ENCODE results near the gene ZNF385A.

Gene ZNF385A

DNA sequence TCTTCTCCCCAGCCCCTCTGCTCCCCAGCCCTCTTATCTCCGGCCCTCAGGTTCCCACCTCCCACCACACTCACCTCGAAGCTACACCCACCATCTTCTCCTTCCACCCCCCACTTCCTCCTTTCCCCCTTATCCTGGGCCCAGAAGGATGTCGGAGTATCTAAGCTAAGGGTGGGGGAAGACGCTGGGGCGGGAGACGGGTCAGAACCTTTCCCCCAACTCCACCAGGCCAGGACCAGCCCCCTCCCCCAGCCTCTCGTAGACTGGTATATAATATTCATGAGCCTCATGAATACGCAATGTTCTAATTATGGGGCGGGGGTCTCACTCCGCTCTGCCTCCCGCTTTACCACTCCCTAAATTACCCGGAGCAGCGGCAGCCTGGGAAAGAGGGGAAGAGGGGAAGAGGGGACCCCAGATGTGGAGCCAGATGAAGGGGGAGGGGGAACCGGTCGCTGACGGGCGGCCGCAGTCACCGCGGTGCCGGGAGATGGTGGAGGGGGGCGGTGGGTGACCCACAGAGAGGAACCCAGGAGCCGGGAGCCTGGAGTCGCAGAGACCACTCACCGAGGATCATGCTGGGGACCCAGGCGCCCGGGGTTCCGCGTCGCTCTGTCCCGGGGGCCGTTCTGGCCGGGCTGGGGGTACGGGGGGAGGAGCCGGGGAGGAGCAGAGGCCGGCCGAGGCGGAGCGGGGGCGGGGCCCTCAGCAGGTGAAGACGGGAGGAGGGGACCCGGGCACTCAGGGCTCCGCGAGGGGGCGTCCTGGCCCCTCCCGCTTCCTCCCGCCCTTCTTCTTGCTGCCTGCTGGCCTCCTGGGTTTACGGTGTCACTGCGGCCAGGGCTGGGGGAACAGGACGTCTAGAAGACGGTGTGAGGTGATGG is 6.4 kb upstream of the ZNF385A start:
- TF ChIP-seq, protein P1, sequence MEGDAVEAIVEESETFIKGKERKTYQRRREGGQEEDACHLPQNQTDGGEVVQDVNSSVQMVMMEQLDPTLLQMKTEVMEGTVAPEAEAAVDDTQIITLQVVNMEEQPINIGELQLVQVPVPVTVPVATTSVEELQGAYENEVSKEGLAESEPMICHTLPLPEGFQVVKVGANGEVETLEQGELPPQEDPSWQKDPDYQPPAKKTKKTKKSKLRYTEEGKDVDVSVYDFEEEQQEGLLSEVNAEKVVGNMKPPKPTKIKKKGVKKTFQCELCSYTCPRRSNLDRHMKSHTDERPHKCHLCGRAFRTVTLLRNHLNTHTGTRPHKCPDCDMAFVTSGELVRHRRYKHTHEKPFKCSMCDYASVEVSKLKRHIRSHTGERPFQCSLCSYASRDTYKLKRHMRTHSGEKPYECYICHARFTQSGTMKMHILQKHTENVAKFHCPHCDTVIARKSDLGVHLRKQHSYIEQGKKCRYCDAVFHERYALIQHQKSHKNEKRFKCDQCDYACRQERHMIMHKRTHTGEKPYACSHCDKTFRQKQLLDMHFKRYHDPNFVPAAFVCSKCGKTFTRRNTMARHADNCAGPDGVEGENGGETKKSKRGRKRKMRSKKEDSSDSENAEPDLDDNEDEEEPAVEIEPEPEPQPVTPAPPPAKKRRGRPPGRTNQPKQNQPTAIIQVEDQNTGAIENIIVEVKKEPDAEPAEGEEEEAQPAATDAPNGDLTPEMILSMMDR (IDR thresholded peaks at IDR 0.05; ENCODE audit: borderline replicate concordance, insufficient read depth, low read depth, low read length), result peak; percentile 41; the same call in 1 of the 2 replicates
- H3K4me3 ChIP-seq (ENCODE audit: low read depth, low read length), result peak overlapping the region; percentile 65

DNA sequence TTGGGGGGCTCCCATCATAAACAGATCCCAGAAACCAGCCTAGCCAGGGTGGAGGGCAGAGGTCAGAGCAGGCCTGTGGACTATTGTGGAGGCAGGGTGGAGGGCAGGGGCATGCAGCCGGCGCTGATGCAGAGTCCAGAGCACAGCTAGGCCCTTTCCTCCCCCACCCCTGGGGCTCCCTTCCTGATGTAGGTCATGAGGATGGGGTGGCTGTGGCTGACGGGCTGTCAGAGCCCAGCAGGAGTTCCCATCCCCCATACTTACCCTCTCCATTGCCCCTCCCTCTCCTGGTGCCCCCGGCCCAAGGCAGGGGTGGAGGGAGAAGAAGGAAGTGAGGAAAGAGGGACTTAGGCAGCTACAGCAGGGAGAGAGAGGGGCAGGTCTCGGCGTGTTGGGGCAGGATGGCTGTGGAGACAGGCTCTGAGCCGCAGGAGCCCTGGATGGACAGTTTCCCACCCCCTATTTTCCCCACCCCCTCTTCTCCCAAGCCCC is 5.7 kb upstream of the ZNF385A start:
- H3K4me3 ChIP-seq (ENCODE audit: low read depth, low read length), result peak overlapping the region; percentile 65
- TF ChIP-seq, protein P1 (IDR thresholded peaks at IDR 0.05; ENCODE audit: borderline replicate concordance, insufficient read depth, low read depth, low read length), result no peak

DNA sequence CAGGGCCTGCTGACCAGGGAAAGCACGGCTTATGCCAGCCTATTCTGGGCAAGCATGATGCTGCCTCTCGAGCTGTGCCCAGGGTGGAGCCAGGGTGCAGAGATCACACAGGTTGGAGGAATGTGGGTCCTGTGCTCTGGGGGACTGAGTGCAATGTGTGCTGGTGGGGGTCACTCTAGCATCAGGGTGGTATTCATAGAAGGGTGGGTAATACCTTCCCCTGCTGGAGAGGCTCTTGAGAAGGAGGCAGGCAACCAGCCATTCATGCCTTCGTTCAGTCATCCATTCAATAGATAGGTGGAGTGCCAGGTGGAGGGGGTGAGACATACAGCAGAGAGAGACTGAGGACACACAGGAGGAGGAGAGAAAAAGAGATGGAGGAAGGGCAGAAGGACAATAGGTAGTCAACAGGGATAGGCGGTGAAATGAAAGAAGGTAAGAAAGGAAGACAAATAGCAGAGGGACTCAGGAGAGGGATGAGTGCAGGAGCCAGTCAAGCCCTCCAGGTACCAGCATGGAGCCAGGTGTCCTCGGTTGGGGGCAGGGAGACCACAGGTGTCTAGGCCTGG is 5.2 kb upstream of the ZNF385A start:
- TF ChIP-seq, protein P1 (IDR thresholded peaks at IDR 0.05; ENCODE audit: borderline replicate concordance, insufficient read depth, low read depth, low read length), result no peak
- no peak overlapping the region for H3K4me3 ChIP-seq (ENCODE audit: low read depth, low read length)

DNA sequence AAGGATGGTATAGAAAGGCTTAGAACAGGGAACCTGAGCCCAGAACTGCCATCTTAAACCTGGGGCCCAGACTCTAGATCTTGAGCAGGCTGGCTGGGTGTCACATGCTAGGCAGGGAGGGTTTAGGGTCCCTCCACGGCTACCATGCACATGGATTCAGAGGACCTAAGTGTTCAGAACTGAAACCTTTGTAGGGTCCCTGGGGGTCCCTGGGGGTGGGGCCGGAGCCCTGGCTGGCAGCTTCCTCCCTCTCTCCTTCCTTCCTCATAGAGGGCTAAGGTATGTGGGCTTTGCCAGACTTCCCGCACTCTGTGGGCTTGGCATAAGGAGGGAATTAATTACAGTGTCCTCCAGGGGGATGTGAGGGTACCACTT is 4.6 kb upstream of the ZNF385A start:
- H3K4me3 ChIP-seq (ENCODE audit: low read depth, low read length), result no peak overlapping the region
- TF ChIP-seq, protein P1 (IDR thresholded peaks at IDR 0.05; ENCODE audit: borderline replicate concordance, insufficient read depth, low read depth, low read length), result no peak

DNA sequence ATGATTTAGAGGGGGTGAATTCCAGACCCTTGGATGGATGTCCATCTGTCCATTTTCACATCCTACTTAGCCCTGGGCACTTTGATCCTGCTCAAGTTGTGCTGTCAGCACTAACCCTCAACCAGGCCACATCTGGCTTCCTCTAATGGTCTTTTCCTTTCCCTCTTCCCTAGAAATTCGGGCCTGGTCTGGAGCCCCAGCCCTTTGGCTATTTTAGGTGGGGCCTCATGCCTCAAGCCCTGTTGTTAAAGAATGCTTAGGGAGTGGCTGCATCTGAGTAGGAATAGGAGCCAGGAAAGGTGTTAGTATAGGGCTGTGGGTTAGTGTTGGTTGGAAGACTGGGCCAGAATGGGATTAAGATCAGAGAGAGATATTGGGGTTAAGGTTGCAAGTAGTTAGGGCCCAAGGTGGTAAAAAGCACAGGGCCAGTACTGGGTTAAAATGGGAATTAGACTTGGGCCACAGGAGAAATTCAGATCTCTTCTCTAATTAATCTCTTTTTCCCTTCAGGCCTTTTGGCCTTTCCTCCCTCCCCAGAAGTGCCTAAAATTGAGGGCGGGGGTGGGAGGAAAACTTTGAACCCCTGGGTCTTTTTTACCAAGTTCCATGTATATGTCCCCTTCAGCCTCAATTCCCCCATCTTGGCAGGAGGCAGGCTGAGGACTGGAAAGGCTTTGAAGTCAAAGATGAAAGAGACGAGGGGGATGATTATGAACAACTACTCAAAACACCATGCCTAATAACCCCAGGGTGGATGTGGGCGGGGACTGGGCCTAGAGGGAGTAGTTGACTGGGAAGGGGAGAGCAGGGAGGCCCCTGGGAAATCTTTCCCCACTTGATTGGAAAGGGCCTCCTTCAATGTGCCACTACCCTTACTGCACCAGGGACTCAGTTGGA is 4.0 kb upstream of the ZNF385A start:
- H3K4me3 ChIP-seq (ENCODE audit: low read depth, low read length), result no peak overlapping the region
- TF ChIP-seq, protein P1 (IDR thresholded peaks at IDR 0.05; ENCODE audit: borderline replicate concordance, insufficient read depth, low read depth, low read length), result no peak

DNA sequence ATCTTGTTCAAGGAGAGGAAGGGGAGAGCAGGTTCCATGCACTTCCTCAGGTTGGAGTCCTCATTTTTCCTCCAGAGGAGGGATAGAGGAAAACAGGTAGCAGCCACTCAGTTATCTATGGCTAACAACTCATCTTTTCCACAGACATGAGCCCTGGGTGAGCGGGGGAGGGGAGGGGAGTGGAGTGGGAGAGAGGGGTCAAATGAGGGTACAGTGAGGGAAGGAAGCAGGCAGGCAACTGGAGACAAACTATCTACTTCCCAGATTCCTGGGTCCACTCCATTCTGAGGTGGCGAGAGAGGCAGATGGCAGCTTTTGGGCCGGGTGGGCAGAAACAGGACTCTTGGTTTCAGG is 2.6 kb upstream of the ZNF385A start:
- TF ChIP-seq, protein P1 (IDR thresholded peaks at IDR 0.05; ENCODE audit: borderline replicate concordance, insufficient read depth, low read depth, low read length), result no peak
- no peak overlapping the region for H3K4me3 ChIP-seq (ENCODE audit: low read depth, low read length)

Data from GM12875 (cell line).